HEK293 (cell line): ENCODE data around the gene ALKAL2.

ENCODE experiments used
- CTCF ChIA-PET: fragments of 350-600 bp; formaldehyde crosslinking; extraction: SDS; loops from one replicate; lab custom pipeline; 2021; ENCODE audit warnings: antibody characterized with exemption; lab: Yijun Ruan, JAX
- POLR2A ChIA-PET: fragments of 300-600 bp; formaldehyde crosslinking; extraction: SDS; loops from one replicate; lab custom pipeline; 2020; ENCODE audit warnings: antibody characterized with exemption, inconsistent platforms; lab: Yijun Ruan, JAX
- H3K27ac ChIP-seq: fragments of 200-500 bp; sonication (Bioruptor generic); 2 replicates; pipeline ENCODE4 v1.5.1; 2014; ENCODE audit warnings: low read depth, low read length, control low read depth, inconsistent platforms; ENCODE audit errors: extremely low read depth
- H3K36me3 ChIP-seq, 2 experiments: fragments of 200-500 bp in 1 of 2; sonication (Bioruptor generic) in 1 of 2; 1 replicate in 1 of 2; 2 replicates in 1 of 2; pipeline ENCODE4 v1.5.1; 2014 to 2017; ENCODE audit warnings: inconsistent platforms in 2 of 2, low read length in 2 of 2; ENCODE audit not compliant: control insufficient read depth in 2 of 2, insufficient read depth in 1 of 2
- H3K4me1 ChIP-seq: fragments of 200-500 bp; sonication (Bioruptor generic); 2 replicates; pipeline ENCODE4 v1.5.1; 2014; ENCODE audit warnings: mild to moderate bottlenecking, low read length, inconsistent platforms; ENCODE audit not compliant: control insufficient read depth, insufficient read depth
- H3K4me3 ChIP-seq: 2 replicates; pipeline ENCODE4 v1.5.1; 2011; ENCODE audit warnings: low read depth, mild to moderate bottlenecking, control low read depth, low read length, moderate library complexity
- H3K9me3 ChIP-seq: fragments of 200-500 bp; sonication (Bioruptor generic); 2 replicates; pipeline ENCODE4 v1.5.1; 2014; ENCODE audit warnings: low read depth, low read length, inconsistent platforms; ENCODE audit not compliant: control insufficient read depth, insufficient read depth
- EGR2 ChIP-seq: fragments of 450-650 bp; formaldehyde crosslinking; IDR thresholded peaks from 2 replicates; pipeline ENCODE4 v1.5.1; 2016; ENCODE audit warnings: low read depth, missing biosample characterization, missing genetic modification characterization
- GFI1B ChIP-seq: fragments of 450-650 bp; formaldehyde crosslinking; IDR thresholded peaks from 2 replicates; pipeline ENCODE4 v1.5.1; 2016; ENCODE audit warnings: missing biosample characterization, missing genetic modification characterization
- HIC1 ChIP-seq: fragments of 450-650 bp; formaldehyde crosslinking; IDR thresholded peaks from 2 replicates; pipeline ENCODE4 v1.5.1; 2016; ENCODE audit warnings: missing biosample characterization, missing genetic modification characterization
- KLF8 ChIP-seq: fragments of 450-650 bp; formaldehyde crosslinking; IDR thresholded peaks from 2 replicates; pipeline ENCODE4 v1.5.1; 2016; ENCODE audit warnings: missing biosample characterization, missing genetic modification characterization
- KLF9 ChIP-seq: fragments of 450-650 bp; formaldehyde crosslinking; IDR thresholded peaks from 2 replicates; pipeline ENCODE4 v1.5.1; 2016; ENCODE audit warnings: missing biosample characterization, missing genetic modification characterization, low read depth
- RBAK ChIP-seq: fragments of 450-650 bp; formaldehyde crosslinking; IDR thresholded peaks from 2 replicates; pipeline ENCODE4 v1.5.1; 2016; ENCODE audit warnings: missing biosample characterization, missing genetic modification characterization
- ZFHX2 ChIP-seq: fragments of 450-650 bp; formaldehyde crosslinking; conservative IDR thresholded peaks from 2 replicates; pipeline ENCODE4 v1.5.1; 2016; ENCODE audit warnings: missing biosample characterization, missing genetic modification characterization
- ZNF391 ChIP-seq: fragments of 450-650 bp; formaldehyde crosslinking; IDR thresholded peaks from 2 replicates; pipeline ENCODE4 v1.5.1; 2016; ENCODE audit warnings: low read depth, missing biosample characterization, missing genetic modification characterization, borderline replicate concordance
- ZNF404 ChIP-seq: fragments of 450-650 bp; formaldehyde crosslinking; IDR thresholded peaks from 2 replicates; pipeline ENCODE4 v1.5.1; 2017; ENCODE audit warnings: missing biosample characterization, missing genetic modification characterization
- ZNF433 ChIP-seq: fragments of 450-650 bp; formaldehyde crosslinking; IDR thresholded peaks from 2 replicates; pipeline ENCODE4 v1.5.1; 2016; ENCODE audit warnings: missing biosample characterization, missing genetic modification characterization, low read depth
- ZNF473 ChIP-seq: fragments of 450-650 bp; formaldehyde crosslinking; IDR thresholded peaks from 2 replicates; pipeline ENCODE4 v1.5.1; 2017; ENCODE audit warnings: missing biosample characterization, missing genetic modification characterization
- ZNF501 ChIP-seq: fragments of 450-650 bp; formaldehyde crosslinking; IDR thresholded peaks from 2 replicates; pipeline ENCODE4 v1.5.1; 2016; ENCODE audit warnings: missing biosample characterization, missing genetic modification characterization
- ZNF654 ChIP-seq: fragments of 450-650 bp; formaldehyde crosslinking; IDR thresholded peaks from 2 replicates; pipeline ENCODE4 v1.5.1; 2016; ENCODE audit warnings: low read depth, missing biosample characterization, missing genetic modification characterization
- ZNF707 ChIP-seq: fragments of 450-650 bp; formaldehyde crosslinking; IDR thresholded peaks from 2 replicates; pipeline ENCODE4 v1.5.1; 2016; ENCODE audit warnings: missing biosample characterization, missing genetic modification characterization
- ZNF747 ChIP-seq: fragments of 450-650 bp; formaldehyde crosslinking; IDR thresholded peaks from 2 replicates; pipeline ENCODE4 v1.5.1; 2016; ENCODE audit warnings: missing biosample characterization, missing genetic modification characterization
- ZNF777 ChIP-seq: fragments of 450-650 bp; formaldehyde crosslinking; IDR thresholded peaks from 2 replicates; pipeline ENCODE4 v1.5.1; 2017; ENCODE audit warnings: missing biosample characterization, missing genetic modification characterization, borderline replicate concordance
- ZXDB ChIP-seq: fragments of 450-650 bp; formaldehyde crosslinking; IDR thresholded peaks from 2 replicates; pipeline ENCODE4 v1.5.1; 2016; ENCODE audit warnings: missing biosample characterization, missing genetic modification characterization
- TF ChIP-seq, protein P1 (sequence below): fragments of 450-650 bp; formaldehyde crosslinking; IDR thresholded peaks from 2 replicates; pipeline ENCODE4 v1.5.1; 2017; ENCODE audit warnings: missing biosample characterization, missing genetic modification characterization
- TF ChIP-seq, protein P2 (sequence below): fragments of 450-650 bp; formaldehyde crosslinking; IDR thresholded peaks from 2 replicates; pipeline ENCODE4 v1.5.1; 2017; ENCODE audit warnings: missing biosample characterization, mild to moderate bottlenecking, missing genetic modification characterization, moderate library complexity
- TF ChIP-seq, protein P3 (sequence below): IDR thresholded peaks from 2 replicates; pipeline ENCODE4 v1.6.1; 2011; ENCODE audit warnings: mild to moderate bottlenecking, low read depth, low read length, borderline replicate concordance
- TF ChIP-seq, protein P4 (sequence below): fragments of 450-650 bp; formaldehyde crosslinking; IDR thresholded peaks from 2 replicates; pipeline ENCODE4 v1.5.1; 2016; ENCODE audit warnings: missing biosample characterization, missing genetic modification characterization
- TF ChIP-seq, protein P5 (sequence below): fragments of 450-650 bp; formaldehyde crosslinking; optimal IDR thresholded peaks from 2 replicates; pipeline ENCODE3; 2016; ENCODE audit warnings: missing biosample characterization, mild to moderate bottlenecking, missing genetic modification characterization

The ALKAL2 gene

GRCh38 chr2:319059-319600, 31.2 kb upstream of the ALKAL2 start:
- no peaks in the 10 kb centered on the region for H3K4me1 ChIP-seq
- POLR2A ChIA-PET: no interaction called here
- H3K36me3 ChIP-seq: no peaks in the 10 kb centered on the region
- no peak overlapping the region for H3K27ac ChIP-seq
- TF ChIP-seq ZNF501 (tag by site-specific recombination): no peak
- TF ChIP-seq, protein P1, sequence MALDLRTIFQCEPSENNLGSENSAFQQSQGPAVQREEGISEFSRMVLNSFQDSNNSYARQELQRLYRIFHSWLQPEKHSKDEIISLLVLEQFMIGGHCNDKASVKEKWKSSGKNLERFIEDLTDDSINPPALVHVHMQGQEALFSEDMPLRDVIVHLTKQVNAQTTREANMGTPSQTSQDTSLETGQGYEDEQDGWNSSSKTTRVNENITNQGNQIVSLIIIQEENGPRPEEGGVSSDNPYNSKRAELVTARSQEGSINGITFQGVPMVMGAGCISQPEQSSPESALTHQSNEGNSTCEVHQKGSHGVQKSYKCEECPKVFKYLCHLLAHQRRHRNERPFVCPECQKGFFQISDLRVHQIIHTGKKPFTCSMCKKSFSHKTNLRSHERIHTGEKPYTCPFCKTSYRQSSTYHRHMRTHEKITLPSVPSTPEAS: peak; percentile 56; the same call in 1 of the 2 replicates
- TF ChIP-seq EGR2 (tag by site-specific recombination): peak; percentile 98
- TF ChIP-seq ZFHX2 (tag by site-specific recombination): peak; percentile 98
- peak; percentile 90 for TF ChIP-seq KLF9
- peak; percentile 36; the same call in 1 of the 2 replicates for TF ChIP-seq KLF8 (tag by site-specific recombination)
- TF ChIP-seq ZNF707 (tag by site-specific recombination): no peak
- 0 out of 2 replicates have a peak, but pooled peaks have one; percentile 33 for TF ChIP-seq HIC1 (tag by site-specific recombination)
- TF ChIP-seq ZNF433 (tag by site-specific recombination): no peak
- TF ChIP-seq, all 188 proteins: peak for 6
- Histone ChIP-seq H3K4me3 (no peak overlapping the region), H3K9me3 (no peaks in the 10 kb centered on the region)
- CTCF ChIA-PET: no interaction called here

DNA sequence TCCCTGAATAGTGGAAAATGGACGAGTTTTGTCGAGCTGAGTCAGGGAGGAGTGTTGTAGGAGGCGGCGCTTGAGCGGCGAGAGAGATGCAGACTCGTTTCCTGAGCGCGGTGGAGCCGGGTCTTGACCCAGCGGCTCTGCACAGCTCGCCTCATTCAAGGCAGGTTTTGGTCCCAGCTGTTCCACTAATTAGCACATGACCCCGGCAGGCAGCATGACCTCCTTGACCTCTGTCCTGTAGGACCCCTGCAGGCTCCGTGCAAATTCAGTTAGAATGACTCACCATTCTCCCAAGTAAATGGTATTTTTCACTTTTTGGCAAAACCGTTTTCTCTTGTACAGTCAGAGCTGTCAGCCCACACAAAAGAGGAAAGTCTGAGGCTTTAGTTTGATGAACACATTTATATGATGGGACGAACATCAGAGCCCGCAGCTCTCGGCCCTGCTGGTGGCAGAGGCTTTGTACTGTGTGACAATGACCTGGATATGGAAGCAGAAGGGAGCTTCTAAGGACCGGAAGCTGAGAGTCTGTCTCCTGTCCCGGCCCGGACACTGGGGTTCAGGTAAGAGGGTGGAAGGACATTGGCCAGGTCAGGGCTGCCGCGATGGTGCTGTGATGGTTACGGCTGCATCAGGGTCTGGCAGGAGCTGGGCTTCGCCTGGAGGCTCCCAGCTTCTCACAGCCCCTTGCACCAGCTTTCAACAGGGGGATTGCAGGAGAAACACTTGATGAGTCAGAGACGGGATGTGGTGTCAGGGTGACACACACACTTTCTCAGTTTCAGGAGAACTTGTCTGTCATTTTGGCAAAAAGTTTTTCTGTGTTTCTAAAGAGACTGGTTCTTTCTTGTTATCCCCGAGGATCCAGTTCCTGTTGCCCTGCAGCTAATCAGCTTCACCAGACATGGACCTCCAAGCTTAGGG, 29.9 kb upstream of the ALKAL2 start:
- Histone ChIP-seq H3K4me1 (no peaks in the 10 kb centered on the region), H3K27ac (no peak overlapping the region), H3K9me3 (no peaks in the 10 kb centered on the region), H3K36me3 (no peaks in the 10 kb centered on the region), H3K4me3 (no peak overlapping the region)
- no peak for TF ChIP-seq RBAK (tag by site-specific recombination)
- TF ChIP-seq ZNF654 (tag by site-specific recombination): no peak
- TF ChIP-seq, protein P2, sequence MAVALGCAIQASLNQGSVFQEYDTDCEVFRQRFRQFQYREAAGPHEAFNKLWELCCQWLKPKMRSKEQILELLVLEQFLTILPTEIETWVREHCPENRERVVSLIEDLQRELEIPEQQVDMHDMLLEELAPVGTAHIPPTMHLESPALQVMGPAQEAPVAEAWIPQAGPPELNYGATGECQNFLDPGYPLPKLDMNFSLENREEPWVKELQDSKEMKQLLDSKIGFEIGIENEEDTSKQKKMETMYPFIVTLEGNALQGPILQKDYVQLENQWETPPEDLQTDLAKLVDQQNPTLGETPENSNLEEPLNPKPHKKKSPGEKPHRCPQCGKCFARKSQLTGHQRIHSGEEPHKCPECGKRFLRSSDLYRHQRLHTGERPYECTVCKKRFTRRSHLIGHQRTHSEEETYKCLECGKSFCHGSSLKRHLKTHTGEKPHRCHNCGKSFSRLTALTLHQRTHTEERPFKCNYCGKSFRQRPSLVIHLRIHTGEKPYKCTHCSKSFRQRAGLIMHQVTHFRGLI (tag by site-specific recombination): no peak
- no peak for TF ChIP-seq ZNF391 (tag by site-specific recombination)
- TF ChIP-seq GFI1B (tag by site-specific recombination): no peak
- no peak for TF ChIP-seq ZNF473 (tag by site-specific recombination)
- no peak for TF ChIP-seq ZNF777 (tag by site-specific recombination)
- TF ChIP-seq, protein P3, sequence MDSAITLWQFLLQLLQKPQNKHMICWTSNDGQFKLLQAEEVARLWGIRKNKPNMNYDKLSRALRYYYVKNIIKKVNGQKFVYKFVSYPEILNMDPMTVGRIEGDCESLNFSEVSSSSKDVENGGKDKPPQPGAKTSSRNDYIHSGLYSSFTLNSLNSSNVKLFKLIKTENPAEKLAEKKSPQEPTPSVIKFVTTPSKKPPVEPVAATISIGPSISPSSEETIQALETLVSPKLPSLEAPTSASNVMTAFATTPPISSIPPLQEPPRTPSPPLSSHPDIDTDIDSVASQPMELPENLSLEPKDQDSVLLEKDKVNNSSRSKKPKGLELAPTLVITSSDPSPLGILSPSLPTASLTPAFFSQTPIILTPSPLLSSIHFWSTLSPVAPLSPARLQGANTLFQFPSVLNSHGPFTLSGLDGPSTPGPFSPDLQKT: no peak
- no peak for TF ChIP-seq ZNF747 (tag by site-specific recombination)
- no peak for TF ChIP-seq ZNF404 (tag by site-specific recombination)
- TF ChIP-seq, protein P4, sequence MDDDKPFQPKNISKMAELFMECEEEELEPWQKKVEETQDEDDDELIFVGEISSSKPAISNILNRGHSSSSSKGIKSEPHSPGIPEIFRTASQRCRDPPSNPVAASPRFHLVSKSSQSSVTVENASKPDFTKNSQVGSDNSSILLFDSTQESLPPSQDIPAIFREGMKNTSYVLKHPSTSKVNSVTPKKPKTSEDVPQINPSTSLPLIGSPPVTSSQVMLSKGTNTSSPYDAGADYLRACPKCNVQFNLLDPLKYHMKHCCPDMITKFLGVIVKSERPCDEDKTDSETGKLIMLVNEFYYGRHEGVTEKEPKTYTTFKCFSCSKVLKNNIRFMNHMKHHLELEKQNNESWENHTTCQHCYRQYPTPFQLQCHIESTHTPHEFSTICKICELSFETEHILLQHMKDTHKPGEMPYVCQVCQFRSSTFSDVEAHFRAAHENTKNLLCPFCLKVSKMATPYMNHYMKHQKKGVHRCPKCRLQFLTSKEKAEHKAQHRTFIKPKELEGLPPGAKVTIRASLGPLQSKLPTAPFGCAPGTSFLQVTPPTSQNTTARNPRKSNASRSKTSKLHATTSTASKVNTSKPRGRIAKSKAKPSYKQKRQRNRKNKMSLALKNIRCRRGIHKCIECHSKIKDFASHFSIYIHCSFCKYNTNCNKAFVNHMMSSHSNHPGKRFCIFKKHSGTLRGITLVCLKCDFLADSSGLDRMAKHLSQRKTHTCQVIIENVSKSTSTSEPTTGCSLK: no peak
- no peak for TF ChIP-seq ZFHX2 (tag by site-specific recombination)
- no peak for TF ChIP-seq ZXDB
- TF ChIP-seq, protein P5, sequence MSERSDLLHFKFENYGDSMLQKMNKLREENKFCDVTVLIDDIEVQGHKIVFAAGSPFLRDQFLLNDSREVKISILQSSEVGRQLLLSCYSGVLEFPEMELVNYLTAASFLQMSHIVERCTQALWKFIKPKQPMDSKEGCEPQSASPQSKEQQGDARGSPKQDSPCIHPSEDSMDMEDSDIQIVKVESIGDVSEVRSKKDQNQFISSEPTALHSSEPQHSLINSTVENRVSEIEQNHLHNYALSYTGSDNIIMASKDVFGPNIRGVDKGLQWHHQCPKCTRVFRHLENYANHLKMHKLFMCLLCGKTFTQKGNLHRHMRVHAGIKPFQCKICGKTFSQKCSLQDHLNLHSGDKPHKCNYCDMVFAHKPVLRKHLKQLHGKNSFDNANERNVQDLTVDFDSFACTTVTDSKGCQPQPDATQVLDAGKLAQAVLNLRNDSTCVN: no peak
- ChIA-PET CTCF (interaction anchor here (0.6 kb wide), 1 partner anchor 1038 kb away, joined by 3 read pairs; no protein-coding TSS in a partner anchor), POLR2A (no interaction called here)
